OCI-LY3 (cell line): Measurements from ENCODE around the gene VPS54.
"Not testable (repeated sequence)": the region's sequence is repeated elsewhere in the genome, so short reads cannot be mapped to it uniquely, and the experiment has no call there.

ENCODE experiments used
- H2AFZ ChIP-seq: fragments of 200-600, 300-600 bp; shearing (Covaris generic); 2 replicates; pipeline ENCODE4 v1.6.0; 2014; ENCODE audit warnings: antibody characterized with exemption, low read depth, low read length
- H3K27ac ChIP-seq: fragments of 200-600, 300-600 bp; sonication (generic); 2 replicates; pipeline ENCODE4 v1.5.1; 2014; ENCODE audit warnings: mild to moderate bottlenecking, low read length, moderate library complexity, mixed read lengths
- H3K27me3 ChIP-seq: fragments of 200-600, 300-600 bp; sonication (generic); 2 replicates; pipeline ENCODE4 v1.6.1; 2014; ENCODE audit warnings: low read depth, low read length, mixed read lengths
- H3K36me3 ChIP-seq: fragments of 200-600, 300-600 bp; sonication (generic); replicated peaks from 2 replicates; pipeline ENCODE3; 2014; ENCODE audit warnings: low read depth, low read length, mixed read lengths
- H3K4me1 ChIP-seq: fragments of 300-600, 200-600 bp; sonication (generic); 2 replicates; pipeline ENCODE4 v1.6.1; 2014; ENCODE audit warnings: low read length, mixed read lengths
- H3K4me2 ChIP-seq: fragments of 200-600, 300-600 bp; sonication (generic); 2 replicates; pipeline ENCODE4 v1.6.1; 2014; ENCODE audit warnings: low read length, mixed read lengths
- H3K4me3 ChIP-seq: fragments of 300-600, 200-600 bp; sonication (generic); 2 replicates; pipeline ENCODE4 v1.5.1; 2014; ENCODE audit warnings: antibody characterized with exemption, mild to moderate bottlenecking, low read length, moderate library complexity
- H3K79me2 ChIP-seq: fragments of 300-600, 200-600 bp; shearing (Covaris generic); 2 replicates; pipeline ENCODE4 v1.6.1; 2014; ENCODE audit warnings: mild to moderate bottlenecking, low read length, mixed read lengths
- H3K9ac ChIP-seq: fragments of 300-600, 200-600 bp; shearing (Covaris generic); 2 replicates; pipeline ENCODE4 v1.6.0; 2014; ENCODE audit warnings: mild to moderate bottlenecking, low read length, moderate library complexity
- H3K9me3 ChIP-seq: fragments of 200-600, 300-600 bp; shearing (Covaris generic); 2 replicates; pipeline ENCODE4 v1.6.1; 2014; ENCODE audit warnings: low read length, mixed read lengths; ENCODE audit not compliant: insufficient read depth
- H4K20me1 ChIP-seq: fragments of 200-600, 300-600 bp; sonication (generic); 2 replicates; pipeline ENCODE4 v1.6.1; 2016; ENCODE audit warnings: low read length, mixed read lengths; ENCODE audit not compliant: insufficient read depth
- CTCF ChIP-seq: fragments of 200-600, 300-600 bp; sonication (generic); IDR thresholded peaks from 2 replicates; pipeline ENCODE4 v1.5.1; 2014; ENCODE audit warnings: antibody characterized with exemption, low read length, low read depth
- EZH2phosphoT487 ChIP-seq: fragments of 200-600 bp; shearing (Covaris generic); IDR thresholded peaks from 2 replicates; pipeline ENCODE4 v1.6.1; 2018; ENCODE audit warnings: antibody characterized with exemption, mixed run types, low read depth

Gene VPS54

GRCh38 chr2:63976125-63976510 is 43.1 kb downstream of the VPS54 start:
- TF ChIP-seq CTCF (no peak), EZH2phosphoT487 (no peak)
- Histone ChIP-seq H3K27me3 (no peaks in the 10 kb centered on the region), H3K36me3 (peaks cover 29% of the 10 kb centered on the region), H3K4me2 (no peak overlapping the region), H3K4me1 (peaks cover 20% of the 10 kb centered on the region), H2AFZ (no peak overlapping the region), H3K79me2 (no peaks in the 10 kb centered on the region), H4K20me1 (no peaks in the 10 kb centered on the region), H3K9me3 (no peaks in the 10 kb centered on the region), H3K4me3 (no peak overlapping the region), H3K9ac (no peak overlapping the region), H3K27ac (no peak overlapping the region)

GRCh38 chr2:63975437-63976124 is 43.6 kb downstream of the VPS54 start:
- Histone ChIP-seq H2AFZ (no peak overlapping the region), H3K9ac (no peak overlapping the region), H3K27me3 (no peaks in the 10 kb centered on the region), H3K4me3 (no peak overlapping the region), H3K36me3 (peaks cover 30% of the 10 kb centered on the region), H4K20me1 (no peaks in the 10 kb centered on the region), H3K79me2 (no peaks in the 10 kb centered on the region), H3K9me3 (no peaks in the 10 kb centered on the region), H3K27ac (no peak overlapping the region), H3K4me1 (peaks cover 20% of the 10 kb centered on the region), H3K4me2 (no peak overlapping the region)
- TF ChIP-seq EZH2phosphoT487 (no peak), CTCF (no peak)

GRCh38 chr2:63975036-63975435 is 44.2 kb downstream of the VPS54 start:
- not testable (repeated sequence) for H4K20me1 ChIP-seq, H3K27ac ChIP-seq, H3K9ac ChIP-seq, H3K27me3 ChIP-seq, H3K79me2 ChIP-seq, H3K9me3 ChIP-seq, H3K4me2 ChIP-seq, H2AFZ ChIP-seq, H3K4me3 ChIP-seq
- Histone ChIP-seq H3K4me1 (peaks cover 20% of the 10 kb centered on the region), H3K36me3 (peaks cover 25% of the 10 kb centered on the region)

GRCh38 chr2:63962186-63962585 is 57.0 kb downstream of the VPS54 start:
- H4K20me1 ChIP-seq = no peaks in the 10 kb centered on the region
- H3K9me3 ChIP-seq = no peaks in the 10 kb centered on the region
- no peak overlapping the region for H3K9ac ChIP-seq
- no peak overlapping the region for H3K4me3 ChIP-seq
- no peak overlapping the region for H3K27ac ChIP-seq
- H3K4me1 ChIP-seq = no peaks in the 10 kb centered on the region
- no peak for TF ChIP-seq CTCF
- no peak for TF ChIP-seq EZH2phosphoT487
- no peak overlapping the region for H2AFZ ChIP-seq
- H3K36me3 ChIP-seq = peaks cover 8% of the 10 kb centered on the region
- H3K4me2 ChIP-seq = no peak overlapping the region
- no peaks in the 10 kb centered on the region for H3K27me3 ChIP-seq
- no peaks in the 10 kb centered on the region for H3K79me2 ChIP-seq
